ENCODE data around the gene TFEC. TPM values are rescaled to one million over a fixed set of nuclear protein-coding genes. Genes with fewer than 3 reads are reported as not detected.

The TFEC gene
- total and polyA plus RNA-seq, 2 experiments from 2014 or later, result not detected

DNA sequence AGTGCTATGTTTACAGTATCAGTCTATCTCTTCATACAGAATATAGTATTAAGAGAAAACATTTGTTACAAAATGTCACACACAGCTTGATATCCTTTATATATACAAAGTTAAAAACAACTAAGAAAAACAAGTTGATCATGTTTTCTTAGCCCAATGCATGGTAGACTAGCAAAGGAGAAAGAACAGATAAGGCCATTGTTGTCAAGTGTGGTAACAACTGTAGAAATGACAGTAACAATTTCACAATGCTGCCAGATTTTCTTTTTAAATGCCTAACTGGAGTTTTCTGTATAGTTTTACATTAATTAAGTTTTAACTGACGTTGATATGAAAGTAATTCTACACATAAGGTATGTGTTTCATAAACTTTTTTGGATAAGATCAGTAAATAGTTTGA lies 65.8 kb downstream of the TFEC start:
- TF ChIP-seq STAT1 (IDR thresholded peaks at IDR 0.05; ENCODE audit: unreplicated experiment) (no peak), ZNF114 (CRISPR knock-in tag; IDR thresholded peaks at IDR 0.05) (no peak), EZH2phosphoT487 (IDR thresholded peaks at IDR 0.05; ENCODE audit: unreplicated experiment) (no peak), NANOG (IDR thresholded peaks at IDR 0.05; ENCODE audit: borderline replicate concordance) (no peak), REST (IDR thresholded peaks at IDR 0.05; ENCODE audit: unreplicated experiment) (no peak), ZNF331 (CRISPR knock-in tag; IDR thresholded peaks at IDR 0.05; ENCODE audit: low read depth) (no peak), JUNB (IDR thresholded peaks at IDR 0.05; ENCODE audit: unreplicated experiment) (no peak), ETS1 (IDR thresholded peaks at IDR 0.05) (no peak)
- TF ChIP-seq, protein P1, sequence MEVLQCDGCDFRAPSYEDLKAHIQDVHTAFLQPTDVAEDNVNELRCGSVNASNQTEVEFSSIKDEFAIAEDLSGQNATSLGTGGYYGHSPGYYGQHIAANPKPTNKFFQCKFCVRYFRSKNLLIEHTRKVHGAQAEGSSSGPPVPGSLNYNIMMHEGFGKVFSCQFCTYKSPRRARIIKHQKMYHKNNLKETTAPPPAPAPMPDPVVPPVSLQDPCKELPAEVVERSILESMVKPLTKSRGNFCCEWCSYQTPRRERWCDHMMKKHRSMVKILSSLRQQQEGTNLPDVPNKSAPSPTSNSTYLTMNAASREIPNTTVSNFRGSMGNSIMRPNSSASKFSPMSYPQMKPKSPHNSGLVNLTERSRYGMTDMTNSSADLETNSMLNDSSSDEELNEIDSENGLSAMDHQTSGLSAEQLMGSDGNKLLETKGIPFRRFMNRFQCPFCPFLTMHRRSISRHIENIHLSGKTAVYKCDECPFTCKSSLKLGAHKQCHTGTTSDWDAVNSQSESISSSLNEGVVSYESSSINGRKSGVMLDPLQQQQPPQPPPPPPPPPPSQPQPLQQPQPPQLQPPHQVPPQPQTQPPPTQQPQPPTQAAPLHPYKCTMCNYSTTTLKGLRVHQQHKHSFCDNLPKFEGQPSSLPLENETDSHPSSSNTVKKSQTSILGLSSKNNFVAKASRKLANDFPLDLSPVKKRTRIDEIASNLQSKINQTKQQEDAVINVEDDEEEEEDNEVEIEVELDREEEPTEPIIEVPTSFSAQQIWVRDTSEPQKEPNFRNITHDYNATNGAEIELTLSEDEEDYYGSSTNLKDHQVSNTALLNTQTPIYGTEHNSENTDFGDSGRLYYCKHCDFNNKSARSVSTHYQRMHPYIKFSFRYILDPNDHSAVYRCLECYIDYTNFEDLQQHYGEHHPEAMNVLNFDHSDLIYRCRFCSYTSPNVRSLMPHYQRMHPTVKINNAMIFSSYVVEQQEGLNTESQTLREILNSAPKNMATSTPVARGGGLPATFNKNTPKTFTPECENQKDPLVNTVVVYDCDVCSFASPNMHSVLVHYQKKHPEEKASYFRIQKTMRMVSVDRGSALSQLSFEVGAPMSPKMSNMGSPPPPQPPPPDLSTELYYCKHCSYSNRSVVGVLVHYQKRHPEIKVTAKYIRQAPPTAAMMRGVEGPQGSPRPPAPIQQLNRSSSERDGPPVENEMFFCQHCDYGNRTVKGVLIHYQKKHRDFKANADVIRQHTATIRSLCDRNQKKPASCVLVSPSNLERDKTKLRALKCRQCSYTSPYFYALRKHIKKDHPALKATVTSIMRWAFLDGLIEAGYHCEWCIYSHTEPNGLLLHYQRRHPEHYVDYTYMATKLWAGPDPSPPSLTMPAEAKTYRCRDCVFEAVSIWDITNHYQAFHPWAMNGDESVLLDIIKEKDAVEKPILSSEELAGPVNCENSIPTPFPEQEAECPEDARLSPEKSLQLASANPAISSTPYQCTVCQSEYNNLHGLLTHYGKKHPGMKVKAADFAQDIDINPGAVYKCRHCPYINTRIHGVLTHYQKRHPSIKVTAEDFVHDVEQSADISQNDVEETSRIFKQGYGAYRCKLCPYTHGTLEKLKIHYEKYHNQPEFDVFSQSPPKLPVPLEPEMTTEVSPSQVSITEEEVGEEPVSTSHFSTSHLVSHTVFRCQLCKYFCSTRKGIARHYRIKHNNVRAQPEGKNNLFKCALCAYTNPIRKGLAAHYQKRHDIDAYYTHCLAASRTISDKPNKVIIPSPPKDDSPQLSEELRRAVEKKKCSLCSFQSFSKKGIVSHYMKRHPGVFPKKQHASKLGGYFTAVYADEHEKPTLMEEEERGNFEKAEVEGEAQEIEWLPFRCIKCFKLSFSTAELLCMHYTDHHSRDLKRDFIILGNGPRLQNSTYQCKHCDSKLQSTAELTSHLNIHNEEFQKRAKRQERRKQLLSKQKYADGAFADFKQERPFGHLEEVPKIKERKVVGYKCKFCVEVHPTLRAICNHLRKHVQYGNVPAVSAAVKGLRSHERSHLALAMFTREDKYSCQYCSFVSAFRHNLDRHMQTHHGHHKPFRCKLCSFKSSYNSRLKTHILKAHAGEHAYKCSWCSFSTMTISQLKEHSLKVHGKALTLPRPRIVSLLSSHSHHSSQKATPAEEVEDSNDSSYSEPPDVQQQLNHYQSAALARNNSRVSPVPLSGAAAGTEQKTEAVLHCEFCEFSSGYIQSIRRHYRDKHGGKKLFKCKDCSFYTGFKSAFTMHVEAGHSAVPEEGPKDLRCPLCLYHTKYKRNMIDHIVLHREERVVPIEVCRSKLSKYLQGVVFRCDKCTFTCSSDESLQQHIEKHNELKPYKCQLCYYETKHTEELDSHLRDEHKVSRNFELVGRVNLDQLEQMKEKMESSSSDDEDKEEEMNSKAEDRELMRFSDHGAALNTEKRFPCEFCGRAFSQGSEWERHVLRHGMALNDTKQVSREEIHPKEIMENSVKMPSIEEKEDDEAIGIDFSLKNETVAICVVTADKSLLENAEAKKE (CRISPR knock-in tag; IDR thresholded peaks at IDR 0.05), result no peak
- Mint-ChIP-seq H3K27me3 (ENCODE audit: insufficient read depth, low read depth, poor library complexity) (no peaks in the 10 kb centered on the region), H3K9me3 (no peaks in the 10 kb centered on the region), H3K36me3 (ENCODE audit: low read depth) (no peaks in the 10 kb centered on the region), H3K4me3 (no peak overlapping the region), H3K27ac (no peak overlapping the region), H3K4me1 (peaks cover 8% of the 10 kb centered on the region; the same call in 2 of the 3 replicates)
- Histone ChIP-seq H3K79me2 (replicated peaks; ENCODE audit: insufficient read depth) (no peaks in the 10 kb centered on the region), H3K9me2 (ENCODE audit: insufficient read depth) (no peaks in the 10 kb centered on the region; the same call in 1 of the 2 replicates), H3K4me1 (ENCODE audit: insufficient read depth) (peaks cover 10% of the 10 kb centered on the region; the same call in 1 of the 2 replicates), H3K4me2 (no peak overlapping the region), H4K20me1 (replicated peaks; ENCODE audit: insufficient read depth) (no peaks in the 10 kb centered on the region), H3K27ac (ENCODE audit: low read depth) (no peak overlapping the region), H3K27me3 (ENCODE audit: insufficient read depth) (no peaks in the 10 kb centered on the region), H2AFZ (no peak overlapping the region), H3K36me3 (ENCODE audit: insufficient read depth) (no peaks in the 10 kb centered on the region), H3F3A (replicated peaks; ENCODE audit: low read depth) (no peaks in the 10 kb centered on the region), H3K4me3 (no peak overlapping the region)
- ATAC-seq (no peak), DNase-seq (ENCODE audit: low spot score) (no peak)

All from GM23338 (cell line).